Lung (tissue), 12 donors: ENCODE results near the gene CFAP58. TPM values are rescaled to one million over a fixed set of nuclear protein-coding genes. Genes with fewer than 3 reads are reported as not detected.

ENCODE experiments used
- ATAC-seq: fragments of 200-7000 bp; cut with Tn5 transposase; one replicate; pipeline ENCODE4 v1.9.1; 2020; ENCODE audit warnings: moderate number of reproducible peaks; ENCODE audit not compliant: insufficient read depth, low FRiP score
- DNase-seq, 3 donors: peaks; one replicate each; pipeline ENCODE4 v3.0.0-alpha.2; 2013 to 2017
- H3K27ac ChIP-seq, 2 donors: one replicate each; pipeline ENCODE4 v1.5.1; 2013; ENCODE audit warnings: mild to moderate bottlenecking in 2 of 2, moderate library complexity in 2 of 2, control low read depth in 1 of 2, inconsistent platforms in 1 of 2, low read depth in 1 of 2, low read length in 1 of 2
- H3K27me3 ChIP-seq, 3 donors: one replicate each; pipeline ENCODE4 v1.5.1; 2013; ENCODE audit warnings: low read length in 2 of 3; ENCODE audit not compliant: control insufficient read depth in 3 of 3, insufficient read depth in 3 of 3
- H3K36me3 ChIP-seq, 4 donors: one replicate each; pipeline ENCODE4 v1.5.1; 2013; ENCODE audit warnings: low read length in 4 of 4, mild to moderate bottlenecking in 1 of 4, moderate library complexity in 1 of 4; ENCODE audit not compliant: control insufficient read depth in 4 of 4, insufficient read depth in 4 of 4
- H3K4me1 ChIP-seq, 5 donors: one replicate each; pipeline ENCODE4 v1.5.1; 2013; ENCODE audit warnings: low read length in 5 of 5, mild to moderate bottlenecking in 2 of 5, moderate library complexity in 1 of 5; ENCODE audit not compliant: control insufficient read depth in 5 of 5, insufficient read depth in 5 of 5
- H3K4me3 ChIP-seq: one replicate; pipeline ENCODE4 v1.5.1; 2013; ENCODE audit warnings: mild to moderate bottlenecking, control low read depth, moderate library complexity
- H3K9ac ChIP-seq, 2 donors: one replicate each; pipeline ENCODE4 v1.5.1; 2013; ENCODE audit warnings: low read length in 2 of 2, control low read depth in 1 of 2; ENCODE audit not compliant: insufficient read depth in 1 of 2
- H3K9me3 ChIP-seq, 4 donors: one replicate each; pipeline ENCODE4 v1.5.1; 2013; ENCODE audit warnings: low read length in 3 of 4, mild to moderate bottlenecking in 1 of 4, moderate library complexity in 1 of 4; ENCODE audit not compliant: control insufficient read depth in 4 of 4, insufficient read depth in 3 of 4
- CTCF ChIP-seq: IDR thresholded peaks from 2 replicates; pipeline ENCODE4 v1.5.1; 2012; ENCODE audit warnings: mild to moderate bottlenecking; ENCODE audit errors: control extremely low read depth, extremely low read depth
- WGBS, 2 donors: extraction: QIAGEN DNeasy Blood & Tissue Kit; methylation state at CpG; one replicate each; pipeline ENCODE4 v1.1.7; 2013; 5-methylcytosine and 5-hydroxymethylcytosine counted together
- polyA plus RNA-seq, 2 donors: library from polyadenylated mRNA; stranded (reverse); fragments of 200-250 nt; gene quantifications; one replicate each; pipeline ENCODE4 v1.2.1, GENCODE V29; 2013
- total RNA-seq, 2 donors: library from RNA; depleted of rRNA in 1 of 2; stranded (reverse); fragments of >200 nt in 1 of 2; gene quantifications; one replicate each; pipeline ENCODE4 v1.2.1, GENCODE V29; 2014 to 2021
- donor health status: control.
- donor health status: control.
- donor health status: Bipolar disorder and iron deficiency.
- donor health status: healthy.
- donor health status: DM: yes; HTN: yes; CAD: no.

Gene CFAP58
- total and polyA plus RNA-seq, 4 donors = 1.4 to 5.4 (median 3.6) TPM

GRCh38 chr10:104434601-104435000, 81.0 kb downstream of the CFAP58 start:
- H3K9ac ChIP-seq = no peak overlapping the region
- H3K9me3 ChIP-seq = peaks cover 0 to 3% (median 0%) of the 10 kb centered on the region in 4 donors
- no peak overlapping the region for H3K4me3 ChIP-seq
- no peak for TF ChIP-seq CTCF
- ATAC-seq (no peak), DNase-seq (no peak)
- no peaks in the 10 kb centered on the region for H3K36me3 ChIP-seq
- WGBS, 2 donors = 80 to 86% methylated on average over 1 of the region's 1 CpG
- H3K4me1 ChIP-seq = no peaks in the 10 kb centered on the region
- H3K27ac ChIP-seq = no peak overlapping the region
- no peaks in the 10 kb centered on the region for H3K27me3 ChIP-seq

- Histone ChIP-seq H3K36me3 (no peaks in the 10 kb centered on the region), H3K4me3 (no peak overlapping the region), H3K27ac (no peak overlapping the region), H3K9me3 (peaks cover 0 to 3% (median 0%) of the 10 kb centered on the region in 4 donors), H3K9ac (no peak overlapping the region), H3K27me3 (no peaks in the 10 kb centered on the region), H3K4me1 (no peaks in the 10 kb centered on the region)
- 62 to 85% methylated on average over 2 of the region's 2 CpGs for WGBS, 2 donors
- ATAC-seq (no peak), DNase-seq (peak in 2 of 3 donors; percentile 19 to 27)
- TF ChIP-seq CTCF = no peak
These were observed 82.2 kb downstream of the CFAP58 start for GRCh38 chr10:104435822-104436221.

- Histone ChIP-seq H3K4me1 (peaks cover 0 to 9% (median 0%) of the 10 kb centered on the region in 5 donors), H3K27me3 (no peaks in the 10 kb centered on the region), H3K27ac (no peak overlapping the region), H3K4me3 (no peak overlapping the region), H3K9ac (no peak overlapping the region), H3K9me3 (peaks cover 0 to 3% (median 0%) of the 10 kb centered on the region in 4 donors), H3K36me3 (no peaks in the 10 kb centered on the region)
- WGBS, 2 donors = 82 to 85% methylated on average over 2 of the region's 2 CpGs
- DNase-seq (no peak), ATAC-seq (no peak)
- no peak for TF ChIP-seq CTCF
These were observed 83.6 kb downstream of the CFAP58 start for GRCh38 chr10:104437226-104437625.

GRCh38 chr10:104440221-104440620, 86.6 kb downstream of the CFAP58 start:
- Histone ChIP-seq H3K4me3 (no peak overlapping the region), H3K9ac (no peak overlapping the region), H3K4me1 (peaks cover 0 to 9% (median 0%) of the 10 kb centered on the region in 5 donors), H3K36me3 (no peaks in the 10 kb centered on the region), H3K9me3 (peaks cover 0 to 3% (median 0%) of the 10 kb centered on the region in 4 donors), H3K27me3 (no peaks in the 10 kb centered on the region), H3K27ac (no peak overlapping the region)
- ATAC-seq (no peak), DNase-seq (no peak)
- 93 to 94% methylated on average over 2 of the region's 2 CpGs for WGBS, 2 donors
- TF ChIP-seq CTCF = no peak
